SK-N-SH treated with all-trans-retinoic acid at 6 μM for 48 hours (cell line): ENCODE data around the gene ROBO2.

Experiments used
- ATAC-seq: fragments of 200-7000 bp; cut with Tn5 transposase; 3 replicates; pipeline ENCODE4 v1.9.1; 2020; ENCODE audit warnings: mild to moderate bottlenecking, moderate library complexity
- ARNTL ChIP-seq: fragments of 450-650 bp; formaldehyde crosslinking; IDR thresholded peaks from 2 replicates; pipeline ENCODE4 v1.5.0; 2020; ENCODE audit warnings: low read depth, mild to moderate bottlenecking, moderate library complexity, borderline replicate concordance
- CSDC2 ChIP-seq: fragments of 250-450 bp; sonication (Bioruptor Pico); IDR thresholded peaks from 2 replicates; pipeline ENCODE4 v1.5.0; 2020; ENCODE audit warnings: mild to moderate bottlenecking, moderate library complexity
- ESRRG ChIP-seq: fragments of 250-450 bp; sonication (Bioruptor Pico); IDR thresholded peaks from 2 replicates; pipeline ENCODE4 v1.6.1; 2021; ENCODE audit warnings: mild to moderate bottlenecking
- GLIS3 ChIP-seq: fragments of 250-450 bp; sonication (Bioruptor Pico); IDR thresholded peaks from 2 replicates; pipeline ENCODE4 v1.5.0; 2020; ENCODE audit warnings: mild to moderate bottlenecking, moderate library complexity
- PPARA ChIP-seq: fragments of 250-450 bp; sonication (Bioruptor Pico); IDR thresholded peaks from 2 replicates; pipeline ENCODE4 v1.5.0; 2020; ENCODE audit warnings: mild to moderate bottlenecking, borderline replicate concordance
- RARB ChIP-seq: fragments of 250-450 bp; sonication (Bioruptor Pico); IDR thresholded peaks from 2 replicates; pipeline ENCODE4 v1.8.0; 2021; ENCODE audit warnings: mild to moderate bottlenecking, moderate library complexity
- TCF4 ChIP-seq: fragments of 250-450 bp; sonication (Bioruptor Pico); IDR thresholded peaks from 2 replicates; pipeline ENCODE4 v1.8.0; 2021; ENCODE audit warnings: mild to moderate bottlenecking, moderate library complexity, borderline replicate concordance
- ZC3H10 ChIP-seq: fragments of 250-450 bp; sonication (Bioruptor Pico); IDR thresholded peaks from 2 replicates; pipeline ENCODE4 v1.5.1; 2021; ENCODE audit warnings: mild to moderate bottlenecking, moderate library complexity
- ZFP3 ChIP-seq: fragments of 250-450 bp; sonication (Bioruptor Pico); IDR thresholded peaks from 2 replicates; pipeline ENCODE4 v1.5.0; 2020; ENCODE audit warnings: mild to moderate bottlenecking, moderate library complexity
- ZFP30 ChIP-seq: fragments of 450-650 bp; formaldehyde crosslinking; IDR thresholded peaks from 2 replicates; pipeline ENCODE4 v1.5.0; 2022; ENCODE audit warnings: mild to moderate bottlenecking, moderate library complexity
- ZNF565 ChIP-seq: fragments of 450-650 bp; formaldehyde crosslinking; conservative IDR thresholded peaks from 2 replicates; pipeline ENCODE4 v1.5.0; 2020; ENCODE audit warnings: low read depth, mild to moderate bottlenecking, moderate library complexity
- TF ChIP-seq, protein P1 (sequence below): fragments of 250-450 bp; sonication (Bioruptor Pico); IDR thresholded peaks from 2 replicates; pipeline ENCODE4 v1.8.0; 2021; ENCODE audit warnings: low read depth, mild to moderate bottlenecking, moderate library complexity, borderline replicate concordance
- TF ChIP-seq, protein P2 (sequence below): fragments of 250-450 bp; sonication (Bioruptor Pico); IDR thresholded peaks from 2 replicates; pipeline ENCODE4 v1.8.0; 2020; ENCODE audit warnings: mild to moderate bottlenecking, moderate library complexity, borderline replicate concordance
- TF ChIP-seq, protein P3 (sequence below): fragments of 250-450 bp; sonication (Bioruptor Pico); IDR thresholded peaks from 2 replicates; pipeline ENCODE4 v1.5.1; 2020; ENCODE audit warnings: low read depth, mild to moderate bottlenecking, moderate library complexity
- TF ChIP-seq, protein P4 (sequence below): fragments of 250-450 bp; sonication (Bioruptor Pico); IDR thresholded peaks from 2 replicates; pipeline ENCODE4 v1.5.0; 2020; ENCODE audit warnings: mild to moderate bottlenecking, moderate library complexity
- TF ChIP-seq, protein P5 (sequence below): fragments of 250-450 bp; sonication (Bioruptor Pico); IDR thresholded peaks from 2 replicates; pipeline ENCODE4 v1.5.1; 2021; ENCODE audit warnings: mild to moderate bottlenecking, moderate library complexity

Gene ROBO2

DNA sequence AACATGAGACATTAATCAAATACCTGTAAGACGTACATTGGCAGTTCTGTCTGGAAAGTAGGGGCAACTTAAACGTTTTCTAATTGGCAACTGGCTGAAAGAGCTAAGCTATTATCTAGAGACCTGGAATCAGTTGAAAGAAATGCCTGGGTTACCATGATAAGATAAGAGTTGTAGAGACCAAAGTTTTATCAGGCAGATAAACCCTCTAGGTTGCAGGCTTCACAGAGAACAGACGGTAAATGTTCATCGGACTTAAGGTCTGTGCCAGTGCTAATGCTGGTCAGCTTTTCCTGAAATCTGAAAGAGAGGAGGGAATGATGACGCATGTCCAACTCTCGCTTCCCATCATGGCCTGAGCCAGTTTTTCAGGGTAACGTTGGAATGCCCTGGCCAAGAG lies 196.2 kb downstream of the ROBO2 start:
- TF ChIP-seq, protein P1, sequence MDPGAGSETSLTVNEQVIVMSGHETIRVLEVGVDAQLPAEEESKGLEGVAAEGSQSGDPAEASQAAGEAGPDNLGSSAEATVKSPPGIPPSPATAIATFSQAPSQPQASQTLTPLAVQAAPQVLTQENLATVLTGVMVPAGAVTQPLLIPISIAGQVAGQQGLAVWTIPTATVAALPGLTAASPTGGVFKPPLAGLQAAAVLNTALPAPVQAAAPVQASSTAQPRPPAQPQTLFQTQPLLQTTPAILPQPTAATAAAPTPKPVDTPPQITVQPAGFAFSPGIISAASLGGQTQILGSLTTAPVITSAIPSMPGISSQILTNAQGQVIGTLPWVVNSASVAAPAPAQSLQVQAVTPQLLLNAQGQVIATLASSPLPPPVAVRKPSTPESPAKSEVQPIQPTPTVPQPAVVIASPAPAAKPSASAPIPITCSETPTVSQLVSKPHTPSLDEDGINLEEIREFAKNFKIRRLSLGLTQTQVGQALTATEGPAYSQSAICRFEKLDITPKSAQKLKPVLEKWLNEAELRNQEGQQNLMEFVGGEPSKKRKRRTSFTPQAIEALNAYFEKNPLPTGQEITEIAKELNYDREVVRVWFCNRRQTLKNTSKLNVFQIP, result no peak
- TF ChIP-seq, protein P2, sequence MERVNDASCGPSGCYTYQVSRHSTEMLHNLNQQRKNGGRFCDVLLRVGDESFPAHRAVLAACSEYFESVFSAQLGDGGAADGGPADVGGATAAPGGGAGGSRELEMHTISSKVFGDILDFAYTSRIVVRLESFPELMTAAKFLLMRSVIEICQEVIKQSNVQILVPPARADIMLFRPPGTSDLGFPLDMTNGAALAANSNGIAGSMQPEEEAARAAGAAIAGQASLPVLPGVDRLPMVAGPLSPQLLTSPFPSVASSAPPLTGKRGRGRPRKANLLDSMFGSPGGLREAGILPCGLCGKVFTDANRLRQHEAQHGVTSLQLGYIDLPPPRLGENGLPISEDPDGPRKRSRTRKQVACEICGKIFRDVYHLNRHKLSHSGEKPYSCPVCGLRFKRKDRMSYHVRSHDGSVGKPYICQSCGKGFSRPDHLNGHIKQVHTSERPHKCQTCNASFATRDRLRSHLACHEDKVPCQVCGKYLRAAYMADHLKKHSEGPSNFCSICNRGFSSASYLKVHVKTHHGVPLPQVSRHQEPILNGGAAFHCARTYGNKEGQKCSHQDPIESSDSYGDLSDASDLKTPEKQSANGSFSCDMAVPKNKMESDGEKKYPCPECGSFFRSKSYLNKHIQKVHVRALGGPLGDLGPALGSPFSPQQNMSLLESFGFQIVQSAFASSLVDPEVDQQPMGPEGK (CRISPR knock-in tag), result no peak
- no peak for ATAC-seq

DNA sequence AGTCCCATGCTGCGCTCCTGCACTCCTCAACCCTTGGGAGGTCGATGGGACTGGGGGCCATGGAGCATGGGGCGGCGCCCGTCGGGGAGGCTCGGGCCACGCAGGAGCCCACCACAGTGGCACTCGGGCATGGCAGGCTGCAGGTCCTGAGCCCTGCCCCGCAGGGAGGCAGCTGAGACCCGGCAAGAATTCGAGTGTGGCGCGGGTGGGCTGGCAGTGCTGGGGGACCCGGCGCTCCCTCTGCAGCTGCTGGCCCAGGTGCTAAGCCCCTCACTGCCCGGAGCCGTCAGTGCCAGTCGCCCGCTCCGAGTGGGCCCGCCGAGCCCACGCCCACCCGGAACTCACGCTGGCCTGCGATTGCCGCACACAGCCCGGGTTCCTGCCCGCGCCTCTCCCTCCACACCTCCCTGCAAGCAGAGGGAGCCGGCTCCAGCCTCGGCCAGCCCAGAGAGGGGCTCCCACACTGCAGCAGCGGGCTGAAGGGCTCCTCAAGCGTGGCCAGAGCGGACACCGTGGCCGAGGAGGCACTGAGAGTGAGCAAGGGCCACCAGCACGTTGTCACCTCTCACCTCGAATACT lies 200.3 kb downstream of the ROBO2 start:
- TF ChIP-seq ZC3H10 (CRISPR knock-in tag) (no peak), RARB (no peak), ESRRG (no peak), TCF4 (CRISPR knock-in tag) (no peak), ZFP30 (CRISPR knock-in tag) (no peak), CSDC2 (CRISPR knock-in tag) (no peak), PPARA (CRISPR knock-in tag) (no peak)
- TF ChIP-seq, protein P1, result no peak
- TF ChIP-seq, protein P3, sequence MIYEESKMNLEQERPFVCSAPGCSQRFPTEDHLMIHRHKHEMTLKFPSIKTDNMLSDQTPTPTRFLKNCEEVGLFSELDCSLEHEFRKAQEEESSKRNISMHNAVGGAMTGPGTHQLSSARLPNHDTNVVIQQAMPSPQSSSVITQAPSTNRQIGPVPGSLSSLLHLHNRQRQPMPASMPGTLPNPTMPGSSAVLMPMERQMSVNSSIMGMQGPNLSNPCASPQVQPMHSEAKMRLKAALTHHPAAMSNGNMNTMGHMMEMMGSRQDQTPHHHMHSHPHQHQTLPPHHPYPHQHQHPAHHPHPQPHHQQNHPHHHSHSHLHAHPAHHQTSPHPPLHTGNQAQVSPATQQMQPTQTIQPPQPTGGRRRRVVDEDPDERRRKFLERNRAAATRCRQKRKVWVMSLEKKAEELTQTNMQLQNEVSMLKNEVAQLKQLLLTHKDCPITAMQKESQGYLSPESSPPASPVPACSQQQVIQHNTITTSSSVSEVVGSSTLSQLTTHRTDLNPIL, result no peak
- TF ChIP-seq, protein P4, sequence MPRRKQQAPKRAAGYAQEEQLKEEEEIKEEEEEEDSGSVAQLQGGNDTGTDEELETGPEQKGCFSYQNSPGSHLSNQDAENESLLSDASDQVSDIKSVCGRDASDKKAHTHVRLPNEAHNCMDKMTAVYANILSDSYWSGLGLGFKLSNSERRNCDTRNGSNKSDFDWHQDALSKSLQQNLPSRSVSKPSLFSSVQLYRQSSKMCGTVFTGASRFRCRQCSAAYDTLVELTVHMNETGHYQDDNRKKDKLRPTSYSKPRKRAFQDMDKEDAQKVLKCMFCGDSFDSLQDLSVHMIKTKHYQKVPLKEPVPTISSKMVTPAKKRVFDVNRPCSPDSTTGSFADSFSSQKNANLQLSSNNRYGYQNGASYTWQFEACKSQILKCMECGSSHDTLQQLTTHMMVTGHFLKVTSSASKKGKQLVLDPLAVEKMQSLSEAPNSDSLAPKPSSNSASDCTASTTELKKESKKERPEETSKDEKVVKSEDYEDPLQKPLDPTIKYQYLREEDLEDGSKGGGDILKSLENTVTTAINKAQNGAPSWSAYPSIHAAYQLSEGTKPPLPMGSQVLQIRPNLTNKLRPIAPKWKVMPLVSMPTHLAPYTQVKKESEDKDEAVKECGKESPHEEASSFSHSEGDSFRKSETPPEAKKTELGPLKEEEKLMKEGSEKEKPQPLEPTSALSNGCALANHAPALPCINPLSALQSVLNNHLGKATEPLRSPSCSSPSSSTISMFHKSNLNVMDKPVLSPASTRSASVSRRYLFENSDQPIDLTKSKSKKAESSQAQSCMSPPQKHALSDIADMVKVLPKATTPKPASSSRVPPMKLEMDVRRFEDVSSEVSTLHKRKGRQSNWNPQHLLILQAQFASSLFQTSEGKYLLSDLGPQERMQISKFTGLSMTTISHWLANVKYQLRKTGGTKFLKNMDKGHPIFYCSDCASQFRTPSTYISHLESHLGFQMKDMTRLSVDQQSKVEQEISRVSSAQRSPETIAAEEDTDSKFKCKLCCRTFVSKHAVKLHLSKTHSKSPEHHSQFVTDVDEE (CRISPR knock-in tag), result no peak
- TF ChIP-seq, protein P2 (CRISPR knock-in tag), result no peak
- TF ChIP-seq, protein P5, sequence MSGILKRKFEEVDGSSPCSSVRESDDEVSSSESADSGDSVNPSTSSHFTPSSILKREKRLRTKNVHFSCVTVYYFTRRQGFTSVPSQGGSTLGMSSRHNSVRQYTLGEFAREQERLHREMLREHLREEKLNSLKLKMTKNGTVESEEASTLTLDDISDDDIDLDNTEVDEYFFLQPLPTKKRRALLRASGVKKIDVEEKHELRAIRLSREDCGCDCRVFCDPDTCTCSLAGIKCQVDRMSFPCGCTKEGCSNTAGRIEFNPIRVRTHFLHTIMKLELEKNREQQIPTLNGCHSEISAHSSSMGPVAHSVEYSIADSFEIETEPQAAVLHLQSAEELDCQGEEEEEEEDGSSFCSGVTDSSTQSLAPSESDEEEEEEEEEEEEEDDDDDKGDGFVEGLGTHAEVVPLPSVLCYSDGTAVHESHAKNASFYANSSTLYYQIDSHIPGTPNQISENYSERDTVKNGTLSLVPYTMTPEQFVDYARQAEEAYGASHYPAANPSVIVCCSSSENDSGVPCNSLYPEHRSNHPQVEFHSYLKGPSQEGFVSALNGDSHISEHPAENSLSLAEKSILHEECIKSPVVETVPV (CRISPR knock-in tag), result no peak
- TF ChIP-seq, all 23 proteins: peak for 0
- no peak for ATAC-seq

DNA sequence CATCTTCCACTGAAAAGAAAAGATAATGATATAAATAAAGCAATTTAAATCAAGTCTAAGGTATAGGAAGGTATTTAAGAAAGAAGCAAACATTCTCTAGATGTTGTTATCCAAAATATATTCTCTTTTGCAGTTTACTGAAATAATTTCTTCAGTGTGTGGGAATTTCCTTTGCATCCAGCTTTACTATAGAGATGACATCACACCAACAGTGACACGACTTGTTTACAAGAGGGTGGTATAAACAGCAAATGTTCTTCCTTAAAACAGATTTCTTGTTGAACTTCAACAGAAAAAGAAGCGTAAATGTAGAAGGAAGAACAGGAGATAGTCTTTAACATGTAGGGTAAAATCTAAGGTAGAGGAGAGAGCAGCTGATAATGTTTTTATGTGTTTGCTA lies 202.5 kb downstream of the ROBO2 start:
- ATAC-seq, result no peak
- TF ChIP-seq RARB (no peak), GLIS3 (CRISPR knock-in tag) (no peak), ZNF565 (CRISPR knock-in tag) (no peak), ESRRG (no peak), ZC3H10 (CRISPR knock-in tag) (no peak), ZFP3 (CRISPR knock-in tag) (no peak), ARNTL (CRISPR knock-in tag) (no peak), TCF4 (CRISPR knock-in tag) (no peak)
- TF ChIP-seq, protein P3, result no peak
- TF ChIP-seq, protein P2 (CRISPR knock-in tag), result no peak
- TF ChIP-seq, protein P5 (CRISPR knock-in tag), result no peak
